ENCODE measurements around the gene RGS6. TPM values are rescaled to one million over a fixed set of nuclear protein-coding genes. Genes with fewer than 3 reads are reported as not detected.

Gene RGS6
- total RNA-seq, 2 donors from 2014 or later, result 0.15 to 0.45 TPM

- Histone ChIP-seq H3K36me3 (no peaks in the 10 kb centered on the region), H3K4me1 (no peaks in the 10 kb centered on the region), H3K27me3 (no peaks in the 10 kb centered on the region), H3K9ac (ENCODE audit: low read depth in 2 of 2, low read length in 2 of 2) (no peak overlapping the region), H3K4me3 (no peak overlapping the region), H3K9me3 (no peaks in the 10 kb centered on the region), H3K27ac (no peak overlapping the region)
- DNase-seq, result no peak
- intact Hi-C loops (cut with DNase I), result no loop called here
- TF ChIP-seq, protein P1, sequence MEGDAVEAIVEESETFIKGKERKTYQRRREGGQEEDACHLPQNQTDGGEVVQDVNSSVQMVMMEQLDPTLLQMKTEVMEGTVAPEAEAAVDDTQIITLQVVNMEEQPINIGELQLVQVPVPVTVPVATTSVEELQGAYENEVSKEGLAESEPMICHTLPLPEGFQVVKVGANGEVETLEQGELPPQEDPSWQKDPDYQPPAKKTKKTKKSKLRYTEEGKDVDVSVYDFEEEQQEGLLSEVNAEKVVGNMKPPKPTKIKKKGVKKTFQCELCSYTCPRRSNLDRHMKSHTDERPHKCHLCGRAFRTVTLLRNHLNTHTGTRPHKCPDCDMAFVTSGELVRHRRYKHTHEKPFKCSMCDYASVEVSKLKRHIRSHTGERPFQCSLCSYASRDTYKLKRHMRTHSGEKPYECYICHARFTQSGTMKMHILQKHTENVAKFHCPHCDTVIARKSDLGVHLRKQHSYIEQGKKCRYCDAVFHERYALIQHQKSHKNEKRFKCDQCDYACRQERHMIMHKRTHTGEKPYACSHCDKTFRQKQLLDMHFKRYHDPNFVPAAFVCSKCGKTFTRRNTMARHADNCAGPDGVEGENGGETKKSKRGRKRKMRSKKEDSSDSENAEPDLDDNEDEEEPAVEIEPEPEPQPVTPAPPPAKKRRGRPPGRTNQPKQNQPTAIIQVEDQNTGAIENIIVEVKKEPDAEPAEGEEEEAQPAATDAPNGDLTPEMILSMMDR (IDR thresholded peaks at IDR 0.05), result no peak
Measured at GRCh38 chr14:72377016-72377415, 444.8 kb downstream of the RGS6 start.

DNA sequence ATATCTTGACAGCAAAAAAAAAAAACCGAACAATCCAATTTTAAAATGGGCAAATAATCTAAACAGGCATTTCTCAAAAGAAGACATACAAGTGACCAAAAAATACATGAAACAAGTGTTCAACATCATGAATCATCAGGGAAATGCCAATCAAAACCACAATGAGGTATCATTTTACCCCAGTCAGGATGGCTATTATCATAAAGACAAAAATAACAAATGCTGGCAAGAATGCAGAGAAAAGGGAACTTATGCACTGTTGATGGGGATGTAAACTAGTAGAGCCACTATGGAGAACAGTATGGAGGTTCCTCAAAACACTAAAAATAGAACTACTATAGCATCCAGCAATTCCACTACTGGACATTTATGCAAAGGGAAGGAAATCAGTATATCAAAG, 448.2 kb downstream of the RGS6 start:
- Histone ChIP-seq H3K36me3 (no peaks in the 10 kb centered on the region), H3K4me3 (no peak overlapping the region), H3K9me3 (no peaks in the 10 kb centered on the region), H3K9ac (ENCODE audit: low read depth in 2 of 2, low read length in 2 of 2) (no peak overlapping the region), H3K27ac (no peak overlapping the region), H3K4me1 (no peaks in the 10 kb centered on the region), H3K27me3 (no peaks in the 10 kb centered on the region)
- intact Hi-C loops (cut with DNase I), result no loop called here
- TF ChIP-seq, protein P1 (IDR thresholded peaks at IDR 0.05), result no peak
- no peak for DNase-seq

- no peaks in the 10 kb centered on the region for H3K9me3 ChIP-seq
- H3K9ac ChIP-seq (ENCODE audit: low read depth in 2 of 2, low read length in 2 of 2), result no peak overlapping the region
- DNase-seq, result no peak
- no peaks in the 10 kb centered on the region for H3K36me3 ChIP-seq
- intact Hi-C loops (cut with DNase I), result no loop called here
- H3K4me1 ChIP-seq, result no peaks in the 10 kb centered on the region
- no peak overlapping the region for H3K4me3 ChIP-seq
- H3K27me3 ChIP-seq, result no peaks in the 10 kb centered on the region
- no peak overlapping the region for H3K27ac ChIP-seq
- TF ChIP-seq, protein P1 (IDR thresholded peaks at IDR 0.05), result no peak
Measured at GRCh38 chr14:72383865-72384264, 451.6 kb downstream of the RGS6 start.

GRCh38 chr14:72387726-72388125, 455.5 kb downstream of the RGS6 start:
- intact Hi-C loops (cut with DNase I), result no loop called here
- no peak overlapping the region for H3K4me3 ChIP-seq
- H3K9me3 ChIP-seq, result no peaks in the 10 kb centered on the region
- H3K27me3 ChIP-seq, result no peaks in the 10 kb centered on the region
- H3K9ac ChIP-seq (ENCODE audit: low read depth in 2 of 2, low read length in 2 of 2), result no peak overlapping the region
- H3K36me3 ChIP-seq, result no peaks in the 10 kb centered on the region
- DNase-seq, result no peak
- TF ChIP-seq, protein P1 (IDR thresholded peaks at IDR 0.05), result no peak
- H3K27ac ChIP-seq, result no peak overlapping the region
- H3K4me1 ChIP-seq, result no peaks in the 10 kb centered on the region

DNA sequence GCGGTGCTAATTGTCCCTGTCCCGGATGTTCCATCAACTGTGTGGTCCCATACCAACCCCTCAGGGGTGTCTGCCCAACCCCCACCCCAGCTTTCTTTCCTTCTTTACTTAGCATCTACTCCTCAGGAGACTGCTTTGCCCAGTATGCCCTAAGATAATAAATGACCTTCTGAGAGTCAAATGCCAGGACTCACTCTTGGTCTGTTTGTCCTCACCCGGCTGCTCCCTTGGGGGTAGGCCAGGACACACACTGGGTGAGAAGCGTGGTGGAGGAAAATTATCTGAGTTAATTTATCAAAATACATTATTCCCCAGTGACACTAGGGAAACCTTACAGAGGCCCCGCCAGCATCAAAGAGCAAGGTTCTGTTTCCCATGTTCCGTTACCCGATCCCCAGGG, 457.0 kb downstream of the RGS6 start:
- intact Hi-C loops (cut with DNase I), result no loop called here
- Histone ChIP-seq H3K27me3 (no peaks in the 10 kb centered on the region), H3K36me3 (no peaks in the 10 kb centered on the region), H3K9ac (ENCODE audit: low read depth in 2 of 2, low read length in 2 of 2) (no peak overlapping the region), H3K9me3 (no peaks in the 10 kb centered on the region), H3K4me3 (no peak overlapping the region), H3K27ac (no peak overlapping the region), H3K4me1 (no peaks in the 10 kb centered on the region)
- TF ChIP-seq, protein P1 (IDR thresholded peaks at IDR 0.05), result no peak
- DNase-seq, result no peak

All from colonic mucosa (tissue), 4 donors.